RCC 7860 (cell line): ENCODE results near the gene BMP3.
A peak's percentile ranks its signal among the peaks of the same experiment; 100 is the strongest.
"Not testable (repeated sequence)": the region's sequence is repeated elsewhere in the genome, so short reads cannot be mapped to it uniquely, and the experiment has no call there.

Experiments
- DNase-seq: peaks from one replicate; pipeline ENCODE4 v3.0.0-alpha.2; 2015; ENCODE audit warnings: low spot score
- FAIRE-seq: peaks from 2 replicates; lab custom pipeline; 2012; peaks lifted over from hg19 to GRCh38; lab: Jason Lieb, UNC

The BMP3 gene, protein sequence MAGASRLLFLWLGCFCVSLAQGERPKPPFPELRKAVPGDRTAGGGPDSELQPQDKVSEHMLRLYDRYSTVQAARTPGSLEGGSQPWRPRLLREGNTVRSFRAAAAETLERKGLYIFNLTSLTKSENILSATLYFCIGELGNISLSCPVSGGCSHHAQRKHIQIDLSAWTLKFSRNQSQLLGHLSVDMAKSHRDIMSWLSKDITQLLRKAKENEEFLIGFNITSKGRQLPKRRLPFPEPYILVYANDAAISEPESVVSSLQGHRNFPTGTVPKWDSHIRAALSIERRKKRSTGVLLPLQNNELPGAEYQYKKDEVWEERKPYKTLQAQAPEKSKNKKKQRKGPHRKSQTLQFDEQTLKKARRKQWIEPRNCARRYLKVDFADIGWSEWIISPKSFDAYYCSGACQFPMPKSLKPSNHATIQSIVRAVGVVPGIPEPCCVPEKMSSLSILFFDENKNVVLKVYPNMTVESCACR

DNA sequence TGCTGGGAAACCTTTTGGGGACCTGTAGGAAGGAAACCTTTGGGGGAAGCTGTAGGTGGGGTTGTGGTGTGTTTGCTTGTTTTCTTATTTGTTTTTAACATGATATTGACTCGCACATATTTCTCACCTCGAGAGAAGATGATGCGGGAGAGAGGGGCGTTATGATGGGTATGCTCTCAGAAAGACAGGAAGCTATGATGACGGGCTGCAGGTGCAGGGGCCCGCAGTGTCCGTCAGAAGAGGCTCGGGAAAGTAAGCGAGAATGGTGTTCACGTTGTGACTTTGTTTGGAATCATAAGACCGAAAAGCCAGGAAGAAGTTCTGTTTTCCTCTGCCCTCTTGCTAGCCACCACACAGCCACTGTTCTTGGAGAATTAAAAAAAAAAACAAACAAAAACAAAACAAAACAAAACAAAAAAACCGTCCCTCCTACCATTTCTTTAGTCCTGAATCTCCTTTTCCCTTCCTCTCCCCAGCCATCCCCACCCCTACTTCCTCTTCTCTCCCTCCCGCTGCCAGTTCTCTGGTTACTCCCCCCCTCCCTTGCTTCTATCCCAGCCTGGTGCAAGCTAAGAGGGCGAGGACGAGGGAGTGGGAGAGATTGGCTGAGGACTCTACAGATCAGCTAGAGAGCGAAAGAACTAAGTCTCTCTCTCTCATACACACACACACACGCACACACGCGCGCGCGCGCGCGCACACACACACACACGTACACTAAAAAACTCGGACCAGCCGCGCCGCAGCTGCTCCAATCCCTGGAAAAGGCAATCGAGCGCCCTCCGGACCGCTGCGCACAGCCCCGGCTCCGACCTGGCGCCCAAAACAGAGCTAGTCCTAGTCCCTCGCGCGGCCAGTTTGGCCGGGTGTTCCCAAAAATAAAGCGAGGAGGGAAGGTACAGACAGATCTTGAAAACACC is at the start of gene BMP3:
Gene BMP3, plus strand, starts transcription at position 648 of the 920 bp plus-strand sequence. CDS start 577 bp downstream, outside the sequence.
- FAIRE-seq (no peak), DNase-seq (no peak)

DNA sequence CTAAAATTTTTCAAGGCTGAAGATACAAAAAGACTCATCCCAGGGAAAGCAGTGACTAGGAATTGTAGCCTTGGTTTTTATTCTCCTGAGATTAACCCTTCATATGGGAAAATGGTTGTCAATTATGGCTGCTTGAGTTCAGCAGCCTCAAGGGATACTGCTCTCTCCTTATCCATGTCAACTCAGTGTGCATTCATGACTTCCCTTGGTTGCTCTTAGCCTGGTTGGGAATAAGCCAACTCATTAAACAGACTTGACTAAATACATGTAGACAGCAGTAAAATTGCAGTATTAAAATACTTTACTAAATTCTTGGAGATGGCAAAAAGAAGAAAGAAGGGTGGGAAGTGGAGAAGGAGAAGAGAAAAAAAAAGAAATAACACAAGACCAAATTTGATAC is 44.5 kb upstream of the BMP3 start:
- FAIRE-seq (no peak), DNase-seq (no peak)

DNA sequence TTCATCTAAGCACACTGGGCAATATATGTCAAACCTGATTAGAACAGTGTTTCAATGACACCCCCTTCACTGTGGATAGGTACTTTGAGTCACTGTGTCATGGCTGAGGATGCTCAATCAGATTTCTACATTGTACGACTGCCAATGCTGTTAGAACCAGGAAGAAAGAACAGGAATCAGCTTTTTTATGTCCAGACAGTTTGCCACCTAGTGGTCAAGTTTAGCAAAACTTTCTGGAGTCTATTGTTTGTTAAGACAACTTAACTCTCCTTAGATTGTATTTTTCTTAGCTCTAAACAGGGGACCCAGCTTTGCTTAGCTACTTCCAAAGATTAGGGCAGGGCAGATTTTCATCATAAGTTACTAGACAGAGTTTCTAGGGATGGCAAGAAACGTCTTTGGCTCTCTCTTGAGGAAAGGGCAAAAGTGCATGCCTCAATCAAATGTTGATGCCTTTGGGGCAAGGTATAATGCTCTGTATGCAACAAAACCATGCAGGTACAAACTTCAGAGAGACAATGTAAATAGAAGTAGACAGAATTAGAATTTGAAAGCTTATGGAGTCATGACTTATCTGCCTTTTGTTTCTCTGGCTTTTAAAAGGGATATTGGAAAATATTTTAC is 40.5 kb upstream of the BMP3 start:
- FAIRE-seq (no peak), DNase-seq (peak; percentile 29)

DNA sequence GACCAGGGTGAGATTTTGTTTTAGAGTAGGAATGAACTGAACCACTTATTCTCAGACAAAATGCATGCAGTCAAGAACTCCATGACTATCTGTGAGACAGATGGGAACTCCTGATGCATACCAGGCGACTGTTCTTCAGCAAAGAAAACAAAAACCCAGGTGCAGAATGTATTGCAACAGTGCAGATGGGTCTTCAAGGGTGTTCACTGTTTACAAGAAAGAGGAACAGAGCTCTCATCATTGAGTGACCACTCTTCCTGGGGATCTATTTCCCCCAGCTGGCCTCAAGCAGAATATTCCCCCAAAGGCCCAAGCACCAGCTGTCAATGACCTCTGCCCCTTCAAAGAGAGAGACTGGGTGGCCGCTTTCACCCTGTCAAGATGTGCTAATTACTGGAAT is 39.7 kb upstream of the BMP3 start:
- no peak for FAIRE-seq

DNA sequence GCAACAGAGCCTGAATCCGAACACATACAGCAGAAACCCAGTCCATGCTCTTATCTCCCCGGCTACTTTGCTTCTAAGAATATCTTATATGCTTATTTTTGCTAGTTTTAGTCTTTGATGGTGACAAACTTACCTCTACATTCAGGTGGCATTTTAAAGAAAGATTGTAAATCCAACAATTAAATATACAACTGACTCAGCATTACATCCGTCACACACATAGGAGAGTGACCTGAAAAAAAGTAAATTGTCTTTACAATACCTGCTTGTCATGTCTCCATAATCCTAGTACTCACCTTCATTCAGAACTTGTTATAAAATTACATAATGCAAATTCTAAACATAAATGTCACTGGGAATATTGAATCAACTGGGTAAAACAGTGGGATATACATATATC is 30.6 kb upstream of the BMP3 start:
- DNase-seq (no peak), FAIRE-seq (no peak)

More for the DNA sequence above, 39.7 kb upstream of the BMP3 start:
- no peak for DNase-seq

DNA sequence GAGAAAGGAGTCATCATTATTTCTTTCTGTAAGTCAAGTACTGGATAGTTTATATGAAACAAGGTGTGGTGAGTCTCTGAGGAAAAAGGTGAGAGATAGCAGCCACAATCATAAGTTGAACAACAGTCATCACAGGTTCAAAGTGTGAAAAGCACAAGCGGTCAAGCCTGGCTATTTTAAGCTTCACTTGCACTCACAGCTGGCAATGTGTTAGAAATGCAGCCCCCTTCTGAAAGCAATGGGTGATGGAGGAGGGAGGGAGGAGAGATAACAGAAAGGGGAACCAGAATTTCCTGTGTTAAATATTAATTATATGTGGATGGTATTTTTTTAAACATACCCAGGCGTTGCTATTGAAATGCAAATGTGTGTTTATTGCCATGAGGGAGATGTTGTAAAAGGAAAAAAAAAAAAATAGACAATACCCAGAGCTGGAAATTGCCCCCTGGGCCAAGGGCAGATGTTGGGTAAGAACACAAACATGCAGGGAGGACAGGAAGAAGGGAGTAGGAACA is 26.9 kb upstream of the BMP3 start:
- FAIRE-seq (no peak), DNase-seq (no peak)

DNA sequence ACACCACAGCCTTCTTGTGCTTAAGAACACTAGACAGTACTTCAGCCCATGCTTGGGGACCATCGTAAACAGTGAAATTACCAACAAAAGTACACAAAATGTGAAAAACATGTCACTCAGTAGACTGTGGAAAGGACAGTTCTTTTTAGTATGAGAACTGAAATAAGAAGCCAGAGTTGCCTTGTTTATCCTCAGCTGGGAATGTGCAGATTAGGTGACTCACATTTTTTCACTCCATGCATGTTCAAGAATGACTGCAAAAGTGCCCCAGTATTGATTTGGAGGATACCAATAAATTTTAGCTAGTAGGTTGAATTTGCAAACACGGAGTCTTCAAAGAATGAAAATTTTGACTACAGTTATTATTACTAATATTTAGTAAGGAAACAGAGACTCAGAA is 23.1 kb upstream of the BMP3 start:
- FAIRE-seq (no peak), DNase-seq (no peak)

DNA sequence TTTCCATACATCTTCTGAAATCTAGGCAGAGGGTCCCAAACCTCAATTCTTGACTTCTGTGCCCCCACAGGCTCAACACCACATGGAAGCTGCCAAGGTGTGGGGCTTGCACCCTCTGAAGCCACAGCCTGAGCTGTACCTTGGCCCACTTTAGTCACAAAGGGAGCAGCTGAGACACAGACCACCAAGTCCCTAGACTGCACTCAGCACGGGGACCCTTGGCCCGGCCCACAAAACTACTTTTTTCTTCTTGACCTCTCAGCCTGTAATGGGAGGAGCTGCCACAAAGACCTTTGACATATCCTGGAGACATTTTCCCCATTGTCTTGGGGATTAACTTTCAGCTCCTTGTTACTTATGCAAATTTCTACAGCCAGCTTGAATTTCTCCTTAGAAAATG is 13.9 kb upstream of the BMP3 start:
- FAIRE-seq, DNase-seq: not testable (repeated sequence)

DNA sequence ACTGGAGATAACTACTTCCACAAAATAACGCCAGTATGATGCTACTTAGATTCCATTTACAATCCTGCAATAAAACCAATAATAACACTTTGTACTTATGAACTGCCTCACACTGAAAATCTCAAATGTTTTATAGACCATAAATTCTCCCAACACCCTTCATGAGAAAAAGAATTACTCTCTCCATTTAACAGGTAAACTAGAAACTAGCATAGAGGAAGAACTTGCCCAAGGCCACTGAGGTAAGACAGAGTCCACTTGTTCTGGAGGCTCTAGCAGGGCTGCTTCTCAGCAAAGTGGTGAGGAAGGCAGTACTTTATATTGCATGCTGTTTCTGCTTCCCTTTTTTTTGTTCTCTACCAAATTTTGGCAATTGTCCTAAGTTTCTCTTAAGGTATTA is 11.5 kb upstream of the BMP3 start:
- DNase-seq (no peak), FAIRE-seq (no peak)

DNA sequence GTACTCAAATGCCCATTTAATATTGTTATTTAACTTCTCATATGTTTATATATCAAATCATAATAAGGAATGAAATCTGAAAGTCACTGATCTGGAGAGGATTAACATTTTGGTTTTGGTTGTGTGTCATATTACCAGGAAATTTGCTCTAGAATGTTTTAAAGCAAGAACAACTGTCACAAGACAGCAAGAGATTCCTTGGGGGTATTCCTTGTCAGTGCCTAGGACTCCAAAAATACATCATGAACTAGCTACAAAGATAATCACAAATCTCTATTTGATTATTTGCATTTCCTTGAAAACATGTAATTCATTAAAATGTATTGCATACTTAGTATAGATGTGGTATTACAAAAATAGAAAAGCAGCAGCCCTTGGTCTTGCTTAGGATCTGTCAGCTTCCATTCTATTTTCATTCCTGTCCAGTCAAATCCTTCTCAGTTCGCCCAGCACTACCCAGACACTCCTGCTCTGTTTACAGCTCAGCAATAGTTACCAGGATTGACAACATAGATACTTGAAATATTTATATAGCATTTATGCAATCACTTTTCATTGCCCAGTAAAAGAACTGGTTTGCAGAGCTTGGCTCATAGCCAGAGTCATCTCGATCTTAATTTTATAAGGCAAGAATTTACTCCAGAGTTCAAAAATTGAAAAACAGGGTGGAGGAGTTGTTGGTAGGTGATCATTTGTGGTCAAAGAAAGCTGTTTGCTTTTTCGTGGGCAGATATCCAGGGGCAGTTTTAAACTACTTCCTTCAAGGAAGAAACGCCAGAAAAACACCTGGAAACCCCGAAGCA is 9.2 kb upstream of the BMP3 start:
- DNase-seq = no peak
- no peak for FAIRE-seq

DNA sequence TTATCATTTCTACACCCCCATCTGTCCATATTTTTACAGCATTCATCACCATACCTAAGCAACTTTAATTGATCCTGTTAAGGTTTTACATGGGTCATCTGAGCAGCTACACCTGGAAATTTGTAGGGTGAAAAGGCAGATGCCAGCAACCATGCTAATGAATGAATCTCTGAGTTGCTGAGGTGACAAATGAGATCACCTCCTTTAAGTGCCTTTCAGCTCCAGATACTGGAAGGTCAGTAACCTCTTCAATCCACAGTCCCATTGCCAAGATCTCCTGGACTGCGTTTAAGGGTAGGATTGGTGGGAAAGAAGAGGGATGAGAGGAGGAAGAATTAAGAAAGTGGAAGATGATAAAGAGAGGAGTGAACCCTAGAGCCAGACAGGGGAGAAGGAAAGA is 8.5 kb upstream of the BMP3 start:
- DNase-seq = no peak
- no peak for FAIRE-seq

DNA sequence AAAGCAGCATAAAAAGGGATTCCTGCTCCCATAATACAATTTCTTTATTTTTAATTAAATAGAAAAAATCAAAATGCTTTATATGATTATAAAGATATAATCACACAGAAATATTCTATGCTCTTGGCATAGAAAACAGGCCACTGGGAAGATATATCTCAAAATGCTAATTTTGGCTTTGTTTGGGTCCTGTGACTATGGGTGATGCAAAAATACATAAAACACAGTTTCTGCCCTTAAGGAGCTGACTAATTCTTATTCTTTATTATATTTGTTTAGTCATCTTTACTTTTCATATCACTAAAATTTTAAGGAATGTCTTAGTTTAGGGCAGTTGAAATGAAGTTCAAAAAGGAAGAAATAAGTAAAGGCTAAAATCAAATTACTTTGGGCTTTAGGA is 7.0 kb upstream of the BMP3 start:
- DNase-seq (no peak), FAIRE-seq (no peak)

DNA sequence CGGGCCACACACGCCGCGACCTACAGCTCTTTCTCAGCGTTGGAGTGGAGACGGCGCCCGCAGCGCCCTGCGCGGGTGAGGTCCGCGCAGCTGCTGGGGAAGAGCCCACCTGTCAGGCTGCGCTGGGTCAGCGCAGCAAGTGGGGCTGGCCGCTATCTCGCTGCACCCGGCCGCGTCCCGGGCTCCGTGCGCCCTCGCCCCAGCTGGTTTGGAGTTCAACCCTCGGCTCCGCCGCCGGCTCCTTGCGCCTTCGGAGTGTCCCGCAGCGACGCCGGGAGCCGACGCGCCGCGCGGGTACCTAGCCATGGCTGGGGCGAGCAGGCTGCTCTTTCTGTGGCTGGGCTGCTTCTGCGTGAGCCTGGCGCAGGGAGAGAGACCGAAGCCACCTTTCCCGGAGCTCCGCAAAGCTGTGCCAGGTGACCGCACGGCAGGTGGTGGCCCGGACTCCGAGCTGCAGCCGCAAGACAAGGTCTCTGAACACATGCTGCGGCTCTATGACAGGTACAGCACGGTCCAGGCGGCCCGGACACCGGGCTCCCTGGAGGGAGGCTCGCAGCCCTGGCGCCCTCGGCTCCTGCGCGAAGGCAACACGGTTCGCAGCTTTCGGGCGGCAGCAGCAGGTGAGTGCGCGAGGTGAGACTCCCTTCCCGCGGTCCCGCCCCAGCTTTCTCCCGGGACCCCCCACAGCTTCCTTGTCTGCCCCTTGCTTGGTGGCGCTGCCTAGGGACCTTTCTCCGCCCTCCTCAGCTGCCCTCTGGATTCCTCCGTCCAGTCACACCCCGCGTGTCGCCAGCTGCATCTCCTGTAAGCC is 678 bp downstream of the BMP3 start:
- DNase-seq = no peak
- no peak for FAIRE-seq

DNA sequence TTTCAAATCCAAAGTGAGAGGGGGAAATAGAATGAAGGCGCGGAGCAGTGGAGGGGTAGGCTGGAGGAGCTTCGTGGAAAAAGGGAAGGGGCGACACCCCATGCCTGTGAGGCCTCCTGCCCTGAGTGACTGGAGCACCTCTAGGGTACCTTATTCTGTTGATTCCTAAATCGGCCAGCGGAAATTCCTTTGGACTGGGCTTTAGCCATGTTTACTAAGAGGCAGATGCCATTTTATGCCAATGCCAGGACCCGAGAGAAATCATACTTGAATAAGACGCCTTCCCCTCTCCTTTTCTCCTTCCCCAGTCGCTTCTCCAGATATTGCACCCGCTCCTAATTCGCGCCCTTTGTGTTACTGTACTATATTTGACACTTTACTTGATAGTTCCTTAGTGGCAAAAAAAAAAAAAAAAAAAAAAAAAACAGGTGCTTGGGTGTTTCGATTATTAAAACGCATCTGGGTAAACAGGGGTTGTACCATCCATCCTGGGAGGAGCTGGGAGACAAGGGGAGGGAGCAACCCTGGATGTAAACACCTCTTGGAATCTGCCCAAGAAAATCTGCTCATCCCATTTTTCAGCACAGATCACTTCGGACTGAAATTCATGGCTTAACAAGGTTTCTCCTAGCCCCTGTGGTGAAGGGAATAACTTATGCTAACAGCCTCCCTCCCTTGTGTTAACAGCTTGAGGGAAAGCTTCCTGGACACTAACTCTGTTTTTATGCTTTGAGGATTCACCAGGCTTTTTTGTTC is 1.5 kb downstream of the BMP3 start:
- FAIRE-seq = no peak
- DNase-seq = no peak

DNA sequence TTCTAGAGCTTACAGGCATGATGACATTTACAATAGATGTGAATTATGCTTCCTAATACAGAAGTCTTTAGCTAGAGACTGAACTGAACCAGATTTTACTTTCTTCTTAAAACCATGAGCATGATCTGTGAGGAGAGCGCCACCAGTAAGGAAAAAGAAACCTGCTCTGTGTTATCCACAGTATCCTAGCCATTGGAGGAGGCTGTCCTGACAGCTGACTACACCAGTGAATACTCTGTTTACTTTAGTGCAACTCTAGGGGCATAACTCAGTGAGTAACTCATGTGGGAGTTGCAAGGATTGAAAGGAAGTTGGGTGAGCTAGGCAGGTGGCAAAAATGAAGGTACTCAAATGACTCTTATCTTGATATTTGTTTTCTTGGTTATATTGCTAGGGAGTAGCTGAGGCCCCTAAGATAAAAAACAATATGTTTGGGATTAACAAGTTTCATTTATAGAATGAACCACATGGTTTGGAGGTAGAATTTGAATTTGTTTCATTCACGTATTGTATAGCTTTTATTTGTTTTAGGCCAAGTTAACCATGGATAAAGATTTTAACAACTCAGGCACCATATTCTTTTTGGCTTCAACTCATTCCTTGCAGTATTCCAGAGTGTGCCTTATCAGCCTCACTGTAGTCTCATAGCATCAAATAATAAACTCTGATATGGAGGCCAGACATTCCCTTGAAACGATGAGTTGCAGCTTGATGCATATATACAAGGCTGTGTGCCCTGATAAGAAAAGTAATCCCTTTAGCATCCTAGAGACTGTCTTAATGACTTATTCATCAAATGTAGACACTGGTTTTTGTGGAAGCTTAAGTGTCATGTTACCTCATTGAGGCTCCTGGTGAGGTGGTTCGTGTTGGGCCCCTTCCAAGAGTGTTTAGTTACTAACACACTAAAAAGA is 2.5 kb downstream of the BMP3 start:
- no peak for FAIRE-seq
- no peak for DNase-seq

DNA sequence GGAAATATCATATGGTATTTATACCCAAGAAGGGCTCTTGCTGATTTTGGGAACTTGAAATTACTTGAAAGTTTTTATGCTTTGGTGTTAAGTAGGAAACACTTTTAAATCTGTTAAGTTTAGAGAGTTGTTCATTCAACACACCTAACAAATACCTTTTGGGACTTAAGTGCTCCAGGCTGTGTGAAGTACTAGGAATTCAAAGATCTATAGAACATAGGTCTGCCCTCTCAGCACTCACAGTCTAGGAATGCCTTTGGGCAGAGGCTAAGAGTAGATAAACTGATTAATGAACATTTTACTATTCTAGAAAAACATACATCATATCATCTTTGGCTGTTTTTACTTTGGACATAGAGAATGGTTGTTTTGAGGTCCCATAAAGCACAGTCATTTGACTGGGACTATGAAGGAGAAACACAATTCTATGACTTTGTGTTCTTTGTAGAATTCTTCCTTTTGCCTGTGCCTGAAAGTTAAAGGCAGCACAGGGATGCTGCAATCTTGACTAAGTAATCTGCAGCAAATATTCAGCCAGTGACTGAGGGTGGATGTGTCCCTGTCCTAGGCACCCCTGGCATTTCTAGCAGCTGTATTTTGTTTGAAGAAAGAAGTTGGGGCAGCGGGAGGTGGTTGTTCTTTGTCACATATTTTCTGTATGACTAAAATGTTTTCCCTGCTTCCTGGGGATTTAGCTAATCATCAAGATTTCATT is 8.3 kb downstream of the BMP3 start:
- DNase-seq = no peak
- no peak for FAIRE-seq

DNA sequence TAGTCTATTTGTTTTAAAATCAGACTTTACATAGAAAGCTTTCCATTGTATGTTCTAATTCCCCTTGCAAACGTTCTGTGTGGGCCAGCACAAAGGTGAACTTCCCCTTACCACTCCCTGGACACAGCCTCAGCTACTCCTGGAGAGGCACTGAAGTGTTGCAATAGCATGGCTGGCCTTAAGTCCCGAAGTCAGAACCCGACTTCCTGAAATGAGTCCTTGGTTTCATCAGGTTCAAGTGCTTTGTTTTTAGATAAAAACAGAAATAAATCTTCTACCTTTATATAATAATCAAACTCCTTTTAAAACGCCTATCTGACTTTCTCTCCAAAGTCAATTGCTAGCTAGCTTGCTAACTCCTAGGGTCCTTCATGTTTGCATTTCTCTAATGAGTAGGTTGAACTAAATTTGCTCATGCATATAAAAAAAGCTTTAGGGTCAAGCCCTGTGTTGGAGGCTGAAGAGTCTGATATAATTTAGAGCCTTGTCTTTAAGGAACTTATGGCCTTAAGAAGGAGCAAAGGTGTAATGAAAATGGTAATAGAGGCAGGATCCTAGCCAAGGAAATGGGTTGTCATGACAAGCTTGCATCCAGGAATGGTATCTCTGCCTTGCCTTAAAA is 9.0 kb downstream of the BMP3 start:
- FAIRE-seq (no peak), DNase-seq (no peak)
